ENCODE measurements around the gene CACNA1B. TPM values are rescaled to one million over a fixed set of nuclear protein-coding genes. Genes with fewer than 3 reads are reported as not detected.

CACNA1B gene
- total RNA-seq, 2 donors from 2014 or later, result 0.26 to 0.99 TPM

GRCh38 chr9:138028596-138028995 lies 151.0 kb downstream of the CACNA1B start:
- intact Hi-C loops (cut with DNase I), result no loop called here
- H3K36me3 ChIP-seq (replicated peaks in 1 of 2; ENCODE audit: insufficient read depth in 1 of 2, low read depth in 2 of 2), result no peaks in the 10 kb centered on the region
- ATAC-seq, result no peak
- H3K27me3 ChIP-seq, result no peaks in the 10 kb centered on the region
- no peak overlapping the region for H3K27ac ChIP-seq
- H3K9me3 ChIP-seq, result no peaks in the 10 kb centered on the region
- H3K4me1 ChIP-seq, result no peaks in the 10 kb centered on the region
- H3K4me3 ChIP-seq, result no peak overlapping the region
- WGBS, 2 donors, result 95 to 100% methylated on average over 1 of the region's 1 CpG
- TF ChIP-seq CTCF (IDR thresholded peaks at IDR 0.05), result no peak
- TF ChIP-seq POLR2A (IDR thresholded peaks at IDR 0.05), result no peak
- no peak for DNase-seq

GRCh38 chr9:138031186-138031585 lies 153.6 kb downstream of the CACNA1B start:
- Histone ChIP-seq H3K4me1 (no peaks in the 10 kb centered on the region), H3K27me3 (no peaks in the 10 kb centered on the region), H3K27ac (no peak overlapping the region), H3K4me3 (no peak overlapping the region), H3K36me3 (replicated peaks in 1 of 2; ENCODE audit: insufficient read depth in 1 of 2, low read depth in 2 of 2) (no peaks in the 10 kb centered on the region), H3K9me3 (no peaks in the 10 kb centered on the region)
- WGBS, 2 donors, result 46 to 57% methylated on average over 3 of the region's 3 CpGs
- ATAC-seq (no peak), DNase-seq (no peak)
- intact Hi-C loops (cut with DNase I), result no loop called here
- TF ChIP-seq CTCF (IDR thresholded peaks at IDR 0.05), result no peak
- no peak for TF ChIP-seq POLR2A (IDR thresholded peaks at IDR 0.05)

GRCh38 chr9:138033950-138034349 lies 156.4 kb downstream of the CACNA1B start:
- TF ChIP-seq CTCF (IDR thresholded peaks at IDR 0.05) (no peak), POLR2A (IDR thresholded peaks at IDR 0.05) (no peak)
- Histone ChIP-seq H3K4me1 (no peaks in the 10 kb centered on the region), H3K4me3 (no peak overlapping the region), H3K36me3 (replicated peaks in 1 of 2; ENCODE audit: insufficient read depth in 1 of 2, low read depth in 2 of 2) (no peaks in the 10 kb centered on the region), H3K27me3 (no peaks in the 10 kb centered on the region), H3K9me3 (no peaks in the 10 kb centered on the region), H3K27ac (no peak overlapping the region)
- ATAC-seq (no peak), DNase-seq (peak in 1 of 4 donors; percentile 6)
- intact Hi-C loops (cut with DNase I), result no loop called here
- WGBS, 2 donors, result 28 to 56% methylated on average over 2 to 4 of the region's 4 CpGs

GRCh38 chr9:138037140-138037539 lies 159.6 kb downstream of the CACNA1B start:
- no peaks in the 10 kb centered on the region for H3K4me1 ChIP-seq
- 77 to 83% methylated on average over 5 to 6 of the region's 6 CpGs for WGBS, 2 donors
- H3K27ac ChIP-seq, result no peak overlapping the region
- H3K27me3 ChIP-seq, result no peaks in the 10 kb centered on the region
- ATAC-seq (no peak), DNase-seq (no peak)
- intact Hi-C loops (cut with DNase I), result no loop called here
- H3K4me3 ChIP-seq, result no peak overlapping the region
- no peaks in the 10 kb centered on the region for H3K36me3 ChIP-seq (replicated peaks in 1 of 2; ENCODE audit: insufficient read depth in 1 of 2, low read depth in 2 of 2)
- H3K9me3 ChIP-seq, result no peaks in the 10 kb centered on the region
- TF ChIP-seq POLR2A (IDR thresholded peaks at IDR 0.05) (no peak), CTCF (IDR thresholded peaks at IDR 0.05) (no peak)

- H3K27me3 ChIP-seq, result no peaks in the 10 kb centered on the region
- no peaks in the 10 kb centered on the region for H3K9me3 ChIP-seq
- no peak overlapping the region for H3K27ac ChIP-seq
- H3K36me3 ChIP-seq (replicated peaks in 1 of 2; ENCODE audit: insufficient read depth in 1 of 2, low read depth in 2 of 2), result no peaks in the 10 kb centered on the region
- DNase-seq, result peak in 2 of 4 donors; percentile 4 to 8
- intact Hi-C loops (cut with DNase I), result no loop called here
- H3K4me3 ChIP-seq, result no peak overlapping the region
- 48 to 59% methylated on average over 7 of the region's 7 CpGs for WGBS, 2 donors
- no peaks in the 10 kb centered on the region for H3K4me1 ChIP-seq
- no peak for ATAC-seq
- TF ChIP-seq CTCF (IDR thresholded peaks at IDR 0.05) (no peak), POLR2A (IDR thresholded peaks at IDR 0.05) (no peak)
These were observed 160.7 kb downstream of the CACNA1B start for GRCh38 chr9:138038244-138038671.
